Neural cell (in vitro differentiated cells): ENCODE data around the gene CBFA2T3.

Experiments
- MXI1 ChIP-seq: fragments of 450-650 bp; conservative IDR thresholded peaks from 2 replicates; pipeline ENCODE4 v1.6.1; 2014; ENCODE audit warnings: antibody characterized with exemption, mild to moderate bottlenecking; ENCODE audit not compliant: poor library complexity, severe bottlenecking
- TAF1 ChIP-seq: IDR thresholded peaks from 2 replicates; pipeline ENCODE4 v1.6.1; 2012; ENCODE audit warnings: low read depth
- TF ChIP-seq, protein P1 (sequence below): fragments of 450-650 bp; IDR thresholded peaks from 2 replicates; pipeline ENCODE4 v1.5.1; 2014; ENCODE audit warnings: antibody characterized with exemption, mild to moderate bottlenecking, moderate library complexity; ENCODE audit not compliant: poor library complexity, severe bottlenecking
- TF ChIP-seq, protein P2 (sequence below): IDR thresholded peaks from 2 replicates; pipeline ENCODE4 v1.6.1; 2012; ENCODE audit warnings: borderline replicate concordance

DNA sequence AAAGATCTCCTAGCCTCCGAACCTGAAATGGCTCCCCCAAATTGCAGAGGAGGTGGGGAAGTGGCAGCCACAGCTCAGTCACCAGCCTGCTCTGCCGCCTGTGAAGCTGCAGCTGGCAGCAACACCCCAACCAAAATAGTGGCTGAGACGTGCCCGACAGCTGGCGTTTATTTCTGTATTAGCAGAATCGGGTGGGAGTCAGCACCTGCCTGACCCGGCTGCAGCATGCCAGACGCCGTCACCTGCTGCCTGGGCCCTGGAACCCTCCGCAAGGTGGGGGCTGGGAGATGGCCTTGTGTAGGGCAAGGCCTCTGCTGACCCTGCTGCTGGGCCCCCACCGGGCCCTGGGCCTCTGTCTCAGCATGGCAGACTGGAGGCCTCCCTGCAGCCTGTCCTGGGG, 93.1 kb downstream of the CBFA2T3 start:
- TF ChIP-seq, protein P1, sequence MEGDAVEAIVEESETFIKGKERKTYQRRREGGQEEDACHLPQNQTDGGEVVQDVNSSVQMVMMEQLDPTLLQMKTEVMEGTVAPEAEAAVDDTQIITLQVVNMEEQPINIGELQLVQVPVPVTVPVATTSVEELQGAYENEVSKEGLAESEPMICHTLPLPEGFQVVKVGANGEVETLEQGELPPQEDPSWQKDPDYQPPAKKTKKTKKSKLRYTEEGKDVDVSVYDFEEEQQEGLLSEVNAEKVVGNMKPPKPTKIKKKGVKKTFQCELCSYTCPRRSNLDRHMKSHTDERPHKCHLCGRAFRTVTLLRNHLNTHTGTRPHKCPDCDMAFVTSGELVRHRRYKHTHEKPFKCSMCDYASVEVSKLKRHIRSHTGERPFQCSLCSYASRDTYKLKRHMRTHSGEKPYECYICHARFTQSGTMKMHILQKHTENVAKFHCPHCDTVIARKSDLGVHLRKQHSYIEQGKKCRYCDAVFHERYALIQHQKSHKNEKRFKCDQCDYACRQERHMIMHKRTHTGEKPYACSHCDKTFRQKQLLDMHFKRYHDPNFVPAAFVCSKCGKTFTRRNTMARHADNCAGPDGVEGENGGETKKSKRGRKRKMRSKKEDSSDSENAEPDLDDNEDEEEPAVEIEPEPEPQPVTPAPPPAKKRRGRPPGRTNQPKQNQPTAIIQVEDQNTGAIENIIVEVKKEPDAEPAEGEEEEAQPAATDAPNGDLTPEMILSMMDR: no peak
- TF ChIP-seq, protein P2, sequence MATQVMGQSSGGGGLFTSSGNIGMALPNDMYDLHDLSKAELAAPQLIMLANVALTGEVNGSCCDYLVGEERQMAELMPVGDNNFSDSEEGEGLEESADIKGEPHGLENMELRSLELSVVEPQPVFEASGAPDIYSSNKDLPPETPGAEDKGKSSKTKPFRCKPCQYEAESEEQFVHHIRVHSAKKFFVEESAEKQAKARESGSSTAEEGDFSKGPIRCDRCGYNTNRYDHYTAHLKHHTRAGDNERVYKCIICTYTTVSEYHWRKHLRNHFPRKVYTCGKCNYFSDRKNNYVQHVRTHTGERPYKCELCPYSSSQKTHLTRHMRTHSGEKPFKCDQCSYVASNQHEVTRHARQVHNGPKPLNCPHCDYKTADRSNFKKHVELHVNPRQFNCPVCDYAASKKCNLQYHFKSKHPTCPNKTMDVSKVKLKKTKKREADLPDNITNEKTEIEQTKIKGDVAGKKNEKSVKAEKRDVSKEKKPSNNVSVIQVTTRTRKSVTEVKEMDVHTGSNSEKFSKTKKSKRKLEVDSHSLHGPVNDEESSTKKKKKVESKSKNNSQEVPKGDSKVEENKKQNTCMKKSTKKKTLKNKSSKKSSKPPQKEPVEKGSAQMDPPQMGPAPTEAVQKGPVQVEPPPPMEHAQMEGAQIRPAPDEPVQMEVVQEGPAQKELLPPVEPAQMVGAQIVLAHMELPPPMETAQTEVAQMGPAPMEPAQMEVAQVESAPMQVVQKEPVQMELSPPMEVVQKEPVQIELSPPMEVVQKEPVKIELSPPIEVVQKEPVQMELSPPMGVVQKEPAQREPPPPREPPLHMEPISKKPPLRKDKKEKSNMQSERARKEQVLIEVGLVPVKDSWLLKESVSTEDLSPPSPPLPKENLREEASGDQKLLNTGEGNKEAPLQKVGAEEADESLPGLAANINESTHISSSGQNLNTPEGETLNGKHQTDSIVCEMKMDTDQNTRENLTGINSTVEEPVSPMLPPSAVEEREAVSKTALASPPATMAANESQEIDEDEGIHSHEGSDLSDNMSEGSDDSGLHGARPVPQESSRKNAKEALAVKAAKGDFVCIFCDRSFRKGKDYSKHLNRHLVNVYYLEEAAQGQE: no peak
- no peak for TF ChIP-seq MXI1
- TF ChIP-seq TAF1: no peak
